Activated naive CD8-positive, alpha-beta T cell treated with anti-CD3 and anti-CD28 coated beads, Interleukin-2, amount 50 U/mL, for 16 hours (primary cell): ENCODE results near the gene CNNM2.
"Not testable (repeated sequence)": the region's sequence is repeated elsewhere in the genome, so short reads cannot be mapped to it uniquely, and the experiment has no call there.

Source experiments
- DNase-seq: peaks from one replicate; pipeline ENCODE4 v3.0.0-alpha.2; 2020; ENCODE audit warnings: low read depth, low spot score

Gene CNNM2

DNA sequence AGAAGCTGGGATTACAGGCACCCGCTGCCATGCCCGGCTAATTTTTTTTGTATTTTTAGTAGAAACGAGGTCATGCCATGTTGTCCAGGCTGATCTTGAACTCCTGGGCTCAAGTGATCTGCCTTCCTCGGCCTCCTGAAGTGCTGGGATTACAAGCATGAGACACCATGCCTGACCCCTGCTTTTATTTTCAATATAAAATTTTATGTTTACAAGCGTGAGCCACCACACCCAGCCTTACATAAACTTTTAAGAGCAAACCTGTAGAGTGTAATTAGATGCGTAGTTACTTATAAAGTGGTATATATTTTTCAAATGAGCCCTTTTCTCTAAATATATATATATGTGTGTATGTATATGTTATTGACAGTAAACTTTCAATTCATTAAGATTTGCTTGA is 8.7 kb downstream of the CNNM2 start:
- no peak for DNase-seq

DNA sequence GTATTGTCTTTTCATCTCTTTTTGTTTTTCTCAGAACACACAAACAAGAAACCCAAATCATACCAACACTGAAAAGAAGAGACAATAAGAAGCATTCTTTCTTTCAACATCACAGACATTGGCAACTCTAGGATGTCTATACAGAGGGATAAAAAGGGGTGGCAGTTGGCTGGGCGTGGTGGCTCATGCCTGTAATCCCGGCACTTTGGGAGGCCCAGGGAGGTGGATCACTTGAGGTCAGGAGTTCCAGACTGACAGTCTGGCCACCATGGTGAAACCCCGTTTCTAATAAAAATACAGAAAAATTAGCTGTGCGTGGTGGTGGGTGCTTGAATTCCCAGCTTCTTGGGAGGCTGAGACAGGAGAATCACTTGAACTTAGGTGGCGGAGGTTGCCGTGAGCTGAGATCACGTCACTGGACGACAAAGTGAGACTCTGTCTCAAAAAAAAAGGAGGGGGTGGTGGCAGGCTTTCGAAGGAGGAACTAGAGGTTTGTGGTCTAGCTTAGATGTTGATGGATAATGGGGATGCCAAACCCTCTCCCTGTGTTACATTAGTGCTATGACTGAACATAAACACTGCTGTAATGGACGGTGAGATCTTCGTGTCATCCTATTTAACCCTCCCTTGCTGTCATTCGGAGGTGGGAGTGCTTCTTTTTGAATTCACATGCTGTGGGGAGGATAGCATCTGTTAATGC is 9.4 kb downstream of the CNNM2 start:
- DNase-seq: no peak

DNA sequence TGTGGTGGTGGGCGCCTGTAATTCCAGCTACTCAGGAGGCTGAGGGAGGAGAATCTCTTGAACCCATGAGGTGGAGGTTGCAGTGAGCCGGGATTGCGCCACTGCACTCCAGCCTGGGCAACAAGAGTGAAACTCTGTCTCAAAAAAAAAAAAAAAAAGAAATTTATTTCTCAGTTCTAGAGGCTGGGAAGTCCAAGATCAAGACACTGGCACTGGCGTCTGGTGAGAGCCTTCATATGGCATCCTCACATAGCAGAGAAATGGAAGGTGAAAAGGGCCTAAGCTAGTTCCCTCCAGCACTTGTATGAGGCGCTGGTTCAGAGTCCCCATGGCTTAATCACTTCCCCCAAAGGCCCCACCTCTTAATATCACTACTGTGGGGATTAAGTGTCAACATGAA is 10.3 kb downstream of the CNNM2 start:
- not testable (repeated sequence) for DNase-seq

DNA sequence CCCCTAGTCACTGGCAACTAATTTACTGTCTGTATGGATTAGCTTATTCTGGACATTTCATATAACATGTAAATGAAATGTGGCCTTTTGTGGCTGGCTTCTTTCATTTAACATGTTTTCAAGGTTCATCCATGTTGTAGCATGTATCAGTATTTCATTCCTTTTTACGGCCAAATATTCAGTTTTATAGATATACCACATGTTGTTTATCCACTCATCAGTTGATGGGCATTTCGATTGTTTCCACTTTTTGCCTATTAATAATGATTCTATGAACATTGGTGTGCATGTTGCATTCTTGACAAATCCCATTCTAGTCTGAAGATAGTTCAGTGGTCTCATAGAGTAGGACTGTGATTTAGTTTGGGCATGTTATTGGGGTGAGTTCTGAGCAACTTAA is 12.6 kb downstream of the CNNM2 start:
- no peak for DNase-seq

GRCh38 chr10:102931643-102932042 is 13.5 kb downstream of the CNNM2 start:
- DNase-seq: no peak

GRCh38 chr10:102935505-102935904 is 17.4 kb downstream of the CNNM2 start:
- no peak for DNase-seq

GRCh38 chr10:102935939-102936605 is 18.0 kb downstream of the CNNM2 start:
- no peak for DNase-seq

DNA sequence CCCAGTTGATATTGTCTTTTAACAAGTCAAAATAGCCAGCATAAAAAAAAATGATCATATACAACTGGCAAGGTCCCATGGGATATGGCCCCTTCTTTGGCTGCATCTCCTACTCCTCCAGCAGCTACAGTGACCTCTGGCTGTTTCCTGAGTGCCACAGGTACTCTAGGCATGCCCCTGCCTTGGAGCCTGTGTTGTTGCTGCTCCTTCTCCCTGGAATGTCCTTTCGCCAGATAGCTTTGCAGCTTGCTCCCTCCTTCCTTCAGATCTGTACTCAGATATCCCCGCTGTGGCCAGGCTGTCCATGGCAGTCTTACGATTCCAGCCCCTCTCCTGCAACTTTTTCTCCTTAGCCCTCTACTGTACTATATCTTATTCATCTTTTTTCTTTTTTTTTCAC is 23.3 kb downstream of the CNNM2 start:
- no peak for DNase-seq

GRCh38 chr10:102945449-102945848 is 27.4 kb downstream of the CNNM2 start:
- DNase-seq: no peak

DNA sequence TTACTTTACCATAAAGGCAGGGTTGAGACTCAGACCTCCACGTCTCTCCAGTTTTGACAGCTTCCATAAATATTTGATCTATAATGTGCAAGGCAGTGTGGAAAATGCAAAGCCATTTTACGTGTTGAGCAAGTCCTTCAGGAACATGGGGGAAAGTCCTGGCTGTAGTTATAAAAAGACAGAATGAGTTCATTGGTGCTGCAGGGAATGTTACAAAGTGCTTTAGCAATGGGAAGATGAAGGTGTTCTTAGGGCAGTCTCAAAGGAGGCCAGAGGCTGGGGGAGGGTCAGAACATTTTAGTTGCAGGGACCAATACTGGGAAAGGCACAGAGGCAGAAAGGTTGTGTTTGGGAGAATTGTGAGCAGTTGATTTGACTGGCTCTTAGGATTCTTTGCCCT is 27.9 kb downstream of the CNNM2 start:
- no peak for DNase-seq

GRCh38 chr10:102946992-102947391 is 28.9 kb downstream of the CNNM2 start:
- DNase-seq: no peak

- DNase-seq: no peak
Observed at GRCh38 chr10:102948176-102948575, 30.1 kb downstream of the CNNM2 start.

DNA sequence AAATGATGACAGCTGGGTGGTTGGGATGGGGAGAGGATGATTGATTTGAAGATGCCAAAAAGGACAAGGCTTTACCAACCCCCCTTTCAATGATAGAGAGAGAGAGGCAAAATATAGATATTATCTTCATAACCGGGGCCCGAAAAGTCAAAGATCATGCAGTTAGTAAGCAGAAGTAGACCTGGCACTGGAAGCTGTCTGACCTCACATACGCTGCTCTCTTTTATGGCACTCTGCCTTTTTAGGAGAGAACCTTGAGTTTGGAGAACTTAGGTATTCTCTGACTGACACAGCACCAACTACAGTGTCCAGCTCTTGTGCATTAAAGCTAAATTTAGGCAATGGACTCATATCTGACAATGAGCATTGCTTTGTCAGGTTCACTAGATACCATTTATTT is 30.7 kb downstream of the CNNM2 start:
- DNase-seq: no peak

GRCh38 chr10:102949916-102950315 is 31.8 kb downstream of the CNNM2 start:
- no peak for DNase-seq

- no peak for DNase-seq
Observed at GRCh38 chr10:102951316-102951715, 33.2 kb downstream of the CNNM2 start.

- DNase-seq: no peak
Observed at GRCh38 chr10:102959360-102959759, 41.3 kb downstream of the CNNM2 start.

DNA sequence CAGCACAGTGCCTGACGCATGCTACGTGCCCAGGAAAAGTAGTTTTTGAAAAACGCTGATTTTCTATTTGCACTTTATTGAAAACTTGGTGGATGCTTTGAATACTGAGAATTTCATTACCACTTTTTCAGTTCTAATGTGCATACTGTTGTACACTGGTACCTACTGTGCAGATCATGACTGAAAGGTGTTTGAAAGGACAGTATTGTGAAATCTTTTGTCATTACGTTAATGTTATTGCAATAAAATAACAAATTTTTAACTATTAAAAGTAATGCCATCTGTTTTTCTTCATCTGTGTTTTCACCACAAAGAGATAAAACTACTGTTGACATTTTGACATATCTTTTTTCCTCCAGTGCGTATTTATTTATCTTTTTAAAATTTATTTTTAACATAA is 42.1 kb downstream of the CNNM2 start:
- no peak for DNase-seq

GRCh38 chr10:102962267-102962666 is 44.2 kb downstream of the CNNM2 start:
- DNase-seq: no peak

DNA sequence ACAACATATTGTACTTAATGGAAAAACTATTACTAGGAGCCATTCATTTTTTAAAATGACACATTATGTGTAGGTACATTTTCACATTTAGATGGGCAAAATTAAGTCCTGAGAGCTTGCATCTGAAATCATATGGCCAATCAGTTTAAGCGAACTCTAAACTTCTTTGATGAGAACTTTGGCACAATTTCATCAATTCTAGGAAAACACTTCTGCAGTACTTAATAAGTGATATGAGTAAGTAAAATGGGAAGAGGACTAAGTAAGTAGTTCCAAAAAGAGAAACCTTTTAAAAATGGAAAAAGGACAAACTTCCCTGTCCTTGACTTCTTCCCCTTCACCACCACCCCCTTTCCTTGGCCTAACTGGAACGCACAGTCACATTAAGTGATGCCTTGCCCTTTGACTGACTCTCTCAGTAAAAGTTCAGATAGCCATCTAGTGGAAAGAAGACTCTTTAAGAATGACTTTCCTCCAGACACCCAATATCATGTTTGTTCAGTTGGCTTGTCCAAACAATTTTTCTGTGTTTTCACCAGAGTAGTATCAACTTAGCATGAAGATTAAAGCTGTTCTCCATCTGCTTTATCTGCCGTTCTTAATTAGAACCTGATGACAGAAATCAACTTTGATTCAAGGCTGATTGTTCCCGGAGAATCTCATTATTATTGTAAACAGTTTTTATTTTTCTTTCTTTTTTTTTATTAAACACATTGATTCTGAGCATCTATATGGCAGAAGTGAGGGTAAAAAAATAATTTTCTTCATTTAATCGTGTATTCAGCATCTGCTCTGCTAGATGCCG is 45.1 kb downstream of the CNNM2 start:
- no peak for DNase-seq

- no peak for DNase-seq
Observed at GRCh38 chr10:102963756-102964025, 45.6 kb downstream of the CNNM2 start.

- not testable (repeated sequence) for DNase-seq
Observed at GRCh38 chr10:102964064-102964463, 46.0 kb downstream of the CNNM2 start.

GRCh38 chr10:102964713-102965112 is 46.6 kb downstream of the CNNM2 start:
- DNase-seq: no peak

GRCh38 chr10:102965311-102965851 is 47.3 kb downstream of the CNNM2 start:
- DNase-seq: no peak
